HG03575 (cell line): ENCODE measurements around the gene OGFR.

Experiments
- ATAC-seq: cut with Tn5 transposase; IDR thresholded peaks from one replicate; pipeline ENCODE4 v1.9.1; 2021; ENCODE audit not compliant: unreplicated experiment, insufficient number of reproducible peaks, low FRiP score; ENCODE audit errors: extremely low read depth

OGFR gene

GRCh38 chr20:62831361-62831788 is 26.7 kb downstream of the OGFR start:
- ATAC-seq = no peak

GRCh38 chr20:62831854-62832211 is 27.2 kb downstream of the OGFR start:
- no peak for ATAC-seq

GRCh38 chr20:62832212-62832922 is 27.7 kb downstream of the OGFR start:
- ATAC-seq = no peak

GRCh38 chr20:62832951-62833391 is 28.3 kb downstream of the OGFR start:
- ATAC-seq = no peak

- ATAC-seq = no peak
Measured at GRCh38 chr20:62834967-62835730, 30.5 kb downstream of the OGFR start.

- no peak for ATAC-seq
Measured at GRCh38 chr20:62835931-62836861, 31.6 kb downstream of the OGFR start.

- ATAC-seq = no peak
Measured at GRCh38 chr20:62836967-62837490, 32.4 kb downstream of the OGFR start.

- ATAC-seq = no peak
Measured at GRCh38 chr20:62837790-62838127, 33.1 kb downstream of the OGFR start.

- ATAC-seq = no peak
Measured at GRCh38 chr20:62838128-62838891, 33.7 kb downstream of the OGFR start.

GRCh38 chr20:62839261-62839660 is 34.6 kb downstream of the OGFR start:
- ATAC-seq = no peak

- no peak for ATAC-seq
Measured at GRCh38 chr20:62839816-62840215, 35.2 kb downstream of the OGFR start.

- no peak for ATAC-seq
Measured at GRCh38 chr20:62840244-62841197, 35.9 kb downstream of the OGFR start.

GRCh38 chr20:62841705-62842212 is 37.1 kb downstream of the OGFR start:
- ATAC-seq = no peak

- ATAC-seq = no peak
Measured at GRCh38 chr20:62843656-62844055, 39.0 kb downstream of the OGFR start.

- ATAC-seq = no peak
Measured at GRCh38 chr20:62844182-62844581, 39.5 kb downstream of the OGFR start.

GRCh38 chr20:62845416-62846160 is 41.0 kb downstream of the OGFR start:
- no peak for ATAC-seq
